Transverse colon (tissue), 4 donors: ENCODE results near the gene MED29. TPM values are rescaled to one million over a fixed set of nuclear protein-coding genes. Genes with fewer than 3 reads are reported as not detected.

Source experiments
- DNase-seq: peaks from one replicate; pipeline ENCODE4 v3.0.0-alpha.2; 2019
- H3K27ac ChIP-seq, 4 donors: fragments of 200-600 bp; sonication (generic); 2 replicates each; pipeline ENCODE4 v1.5.1; 2016 to 2018; ENCODE audit warnings: inconsistent platforms in 4 of 4
- H3K27me3 ChIP-seq: fragments of 200-600 bp; sonication (generic); 2 replicates; pipeline ENCODE4 v1.5.1; 2017; ENCODE audit warnings: inconsistent platforms
- H3K36me3 ChIP-seq, 4 donors: fragments of 200-600 bp; sonication (generic); 2 replicates each; pipeline ENCODE4 v1.5.1; 2017 to 2019; ENCODE audit warnings: inconsistent platforms in 4 of 4
- H3K4me1 ChIP-seq, 4 donors: fragments of 200-600 bp; sonication (generic); 2 replicates each; pipeline ENCODE4 v1.5.1; 2017 to 2020; ENCODE audit warnings: inconsistent platforms in 4 of 4
- H3K4me3 ChIP-seq, 4 donors: fragments of 200-600 bp; sonication (generic); 1 replicate in 1 of 4; 2 replicates in 3 of 4; pipeline versions ENCODE4 v1.5.1 to v1.6.1; 2017 to 2019; ENCODE audit warnings: inconsistent platforms in 4 of 4
- H3K9me3 ChIP-seq, 2 donors: fragments of 200-600 bp; sonication (generic); 2 replicates each; pipeline ENCODE4 v1.5.1; 2017 to 2019; ENCODE audit warnings: inconsistent platforms in 2 of 2
- CTCF ChIP-seq, 5 experiments: fragments of 200-600 bp in 3 of 5; fragments of 450-650 bp in 2 of 5; sonication (generic) in 3 of 5; IDR thresholded peaks; 1 replicate in 2 of 5; 2 replicates in 3 of 5; pipeline ENCODE4 v1.5.1; 2016 to 2017; ENCODE audit warnings: antibody characterized with exemption in 5 of 5, inconsistent platforms in 3 of 5, mild to moderate bottlenecking in 2 of 5, moderate library complexity in 1 of 5
- EP300 ChIP-seq: sonication (generic); formaldehyde crosslinking; IDR thresholded peaks from one replicate; pipeline ENCODE4 v1.6.1; 2017; ENCODE audit warnings: antibody characterized with exemption, low read depth
- POLR2A ChIP-seq: fragments of 450-650 bp; IDR thresholded peaks from one replicate; pipeline ENCODE4 v1.6.1; 2016; ENCODE audit warnings: antibody characterized with exemption, mild to moderate bottlenecking, moderate library complexity
- POLR2AphosphoS5 ChIP-seq, 3 donors: sonication (generic); formaldehyde crosslinking; IDR thresholded peaks; one replicate each; pipeline ENCODE4 v1.6.1; 2016; ENCODE audit warnings: antibody characterized with exemption in 3 of 3
- WGBS, 2 donors: methylation state at CpG; one replicate each; pipeline ENCODE4 v1.1.5; 2018; ENCODE audit warnings: low coverage in 1 of 2; 5-methylcytosine and 5-hydroxymethylcytosine counted together
- in situ Hi-C, 4 donors: fragments of 200-750 bp; cut with MboI; loops; one replicate each; pipeline versions ENCODE4 v1.15.0 to v1.15.1; 2017; ENCODE audit warnings: low sequenced_read_pairs in 3 of 4, low pct_ligation_motif_present in 1 of 4, low pct_unique_long_range_greater_than_20kb in 1 of 4
- intact Hi-C: fragments of 100-400 bp; cut with DNase I; formaldehyde crosslinking; loops from one replicate; pipeline ENCODE4 v1.15.1; 2023; ENCODE audit warnings: low total_unique reads
- total RNA-seq, 4 donors: library from RNA; depleted of rRNA; stranded (reverse); fragments of >200 nt; gene quantifications; one replicate each; pipeline ENCODE4 v1.1.0, GENCODE V29; 2016

MED29 gene
- total RNA-seq, 4 donors from 2014 or later, result 22.8 to 37.4 (median 27.8) TPM

GRCh38 chr19:39401549-39402345 is 10.6 kb downstream of the MED29 start:
- no peaks in the 10 kb centered on the region for H3K9me3 ChIP-seq
- DNase-seq, result peak; percentile 90
- peak overlapping the region; percentile 98 to 100 (median 99) for H3K27ac ChIP-seq
- no peaks in the 10 kb centered on the region for H3K36me3 ChIP-seq
- no peaks in the 10 kb centered on the region for H3K27me3 ChIP-seq
- peaks cover 48 to 87% (median 77%) of the 10 kb centered on the region in 4 donors for H3K4me1 ChIP-seq
- WGBS, 2 donors, result 18% methylated on average over 23 of the region's 25 CpGs; no CpG with 5 or more reads in 1 of the 2 donors
- H3K4me3 ChIP-seq, result peak overlapping the region in 1 of 4 donors; percentile 38
- TF ChIP-seq POLR2AphosphoS5 (IDR thresholded peaks at IDR 0.05), result peak; percentile 69 to 90 (median 90)
- peak; percentile 85 for TF ChIP-seq EP300
- TF ChIP-seq CTCF (IDR thresholded peaks at IDR 0.05), result no peak
- peak; percentile 87 for TF ChIP-seq POLR2A
- intact Hi-C loops (no loop called here), in situ Hi-C loops (no loop called here)

GRCh38 chr19:39402346-39403300 is 11.4 kb downstream of the MED29 start:
- Histone ChIP-seq H3K27me3 (no peaks in the 10 kb centered on the region), H3K4me1 (peaks cover 48 to 82% (median 76%) of the 10 kb centered on the region in 4 donors), H3K27ac (peak overlapping the region; percentile 98 to 100 (median 99)), H3K36me3 (peaks cover 0 to 3% (median under 1%) of the 10 kb centered on the region in 4 donors), H3K9me3 (no peaks in the 10 kb centered on the region), H3K4me3 (peak overlapping the region; percentile 38 to 56 (median 46))
- peak; percentile 85 to 89 (median 87) for TF ChIP-seq POLR2AphosphoS5 (IDR thresholded peaks at IDR 0.05)
- peak; percentile 70 for TF ChIP-seq POLR2A
- TF ChIP-seq CTCF (IDR thresholded peaks at IDR 0.05), result no peak
- peak; percentile 90 for TF ChIP-seq EP300
- intact Hi-C loops (no loop called here), in situ Hi-C loops (no loop called here)
- peak; percentile 93 for DNase-seq
- 3% methylated on average over 57 of the region's 59 CpGs; no CpG with 5 or more reads in 1 of the 2 donors for WGBS, 2 donors

GRCh38 chr19:39403331-39404312 is 12.4 kb downstream of the MED29 start:
- peak; percentile 85 for TF ChIP-seq POLR2A
- peak; percentile 92 to 96 (median 95) for TF ChIP-seq POLR2AphosphoS5 (IDR thresholded peaks at IDR 0.05)
- peak; percentile 99 for TF ChIP-seq EP300
- TF ChIP-seq CTCF (IDR thresholded peaks at IDR 0.05), result no peak
- H3K27me3 ChIP-seq, result no peaks in the 10 kb centered on the region
- H3K36me3 ChIP-seq, result peaks cover 0 to 13% (median 7%) of the 10 kb centered on the region in 4 donors
- peak; percentile 99 for DNase-seq
- H3K9me3 ChIP-seq, result no peaks in the 10 kb centered on the region
- H3K4me1 ChIP-seq, result peaks cover 39 to 72% (median 67%) of the 10 kb centered on the region in 4 donors
- peak overlapping the region; percentile 38 to 56 (median 46) for H3K4me3 ChIP-seq
- intact Hi-C loops (no loop called here), in situ Hi-C loops (no loop called here)
- peak overlapping the region; percentile 98 to 100 (median 99) for H3K27ac ChIP-seq
- WGBS, 2 donors, result 1 to 5% methylated on average over 6 to 27 of the region's 43 CpGs
